Stimulated activated CD8-positive, alpha-beta memory T cell treated with anti-CD3 and anti-CD28 coated beads, Interleukin-7, amount 100 ng/mL, for 1 hour (primary cell): ENCODE measurements around the gene CRYBG3.

Source experiments
- DNase-seq, 2 donors: peaks; one replicate each; pipeline ENCODE4 v3.0.0-alpha.2; 2020; ENCODE audit warnings: low read depth in 2 of 2

Gene CRYBG3

GRCh38 chr3:97942801-97943546, 121.2 kb downstream of the CRYBG3 start:
- no peak for DNase-seq

- no peak for DNase-seq
Observed at GRCh38 chr3:97948351-97949109, 126.7 kb downstream of the CRYBG3 start.

- DNase-seq: no peak
Observed at GRCh38 chr3:97949110-97949485, 127.3 kb downstream of the CRYBG3 start.

GRCh38 chr3:97949743-97950142, 127.9 kb downstream of the CRYBG3 start:
- DNase-seq: no peak

GRCh38 chr3:97950360-97950759, 128.5 kb downstream of the CRYBG3 start:
- no peak for DNase-seq

GRCh38 chr3:97952280-97952679, 130.5 kb downstream of the CRYBG3 start:
- no peak for DNase-seq

GRCh38 chr3:97952872-97953271, 131.1 kb downstream of the CRYBG3 start:
- no peak for DNase-seq

- DNase-seq: no peak
Observed at GRCh38 chr3:97954228-97954827, 132.5 kb downstream of the CRYBG3 start.

GRCh38 chr3:97956051-97956450, 134.2 kb downstream of the CRYBG3 start:
- no peak for DNase-seq

GRCh38 chr3:97957617-97958311, 136.0 kb downstream of the CRYBG3 start:
- DNase-seq: no peak

- no peak for DNase-seq
Observed at GRCh38 chr3:97958396-97958795, 136.6 kb downstream of the CRYBG3 start.

GRCh38 chr3:97958796-97959195, 137.0 kb downstream of the CRYBG3 start:
- no peak for DNase-seq

- no peak for DNase-seq
Observed at GRCh38 chr3:97959872-97960271, 138.1 kb downstream of the CRYBG3 start.

- no peak for DNase-seq
Observed at GRCh38 chr3:97960551-97960950, 138.7 kb downstream of the CRYBG3 start.

GRCh38 chr3:97960993-97961766, 139.4 kb downstream of the CRYBG3 start:
- DNase-seq: no peak

GRCh38 chr3:97967966-97968365, 146.2 kb downstream of the CRYBG3 start:
- no peak for DNase-seq

- DNase-seq: no peak
Observed at GRCh38 chr3:97968376-97968775, 146.6 kb downstream of the CRYBG3 start.

- no peak for DNase-seq
Observed at GRCh38 chr3:97969541-97969940, 147.7 kb downstream of the CRYBG3 start.

GRCh38 chr3:97970156-97970555, 148.3 kb downstream of the CRYBG3 start:
- DNase-seq: no peak

GRCh38 chr3:97970956-97971620, 149.3 kb downstream of the CRYBG3 start:
- no peak for DNase-seq
